ENCODE data around the gene TGFB1. TPM values are rescaled to one million over a fixed set of nuclear protein-coding genes. Genes with fewer than 3 reads are reported as not detected.
A peak's percentile ranks its signal among the peaks of the same experiment; 100 is the strongest.

Gene TGFB1
- total and polyA plus RNA-seq, 7 donors = 2.8 to 10.8 (median 9.5) TPM

GRCh38 chr19:41309180-41310032 is 44.3 kb downstream of the TGFB1 start:
- Histone ChIP-seq H3K27ac (peak overlapping the region; percentile 93), H3K36me3 (ENCODE audit: insufficient read depth in 1 of 2, low read depth in 1 of 2) (peaks cover 7 to 58% of the 10 kb centered on the region in 2 donors), H3K9me3 (no peaks in the 10 kb centered on the region), H3K4me3 (peak overlapping the region; percentile 83), H3K27me3 (ENCODE audit: insufficient read depth in 3 of 3, low read length in 2 of 3) (no peaks in the 10 kb centered on the region), H3K4me1 (peaks cover 36% of the 10 kb centered on the region)
- ATAC-seq (peak; percentile 12 to 43 (median 29)), DNase-seq (no peak)
- intact Hi-C loops (cut with DNase I) = loop anchor here (2.0 to 5.0 kb wide), 6 partner anchors 42 to 183 kb away; partner anchors contain the start of genes DMAC2 (in 1 of the 2) and HNRNPUL1 (in 1 of the 2)
- TF ChIP-seq CTCF (IDR thresholded peaks at IDR 0.05) = no peak
- WGBS, 3 donors = 6 to 8% (median 6%) methylated on average over 26 of the region's 26 CpGs

- Histone ChIP-seq H3K27me3 (ENCODE audit: insufficient read depth in 3 of 3, low read length in 2 of 3) (no peaks in the 10 kb centered on the region), H3K27ac (peak overlapping the region; percentile 93), H3K4me3 (peak overlapping the region; percentile 83), H3K9me3 (no peaks in the 10 kb centered on the region), H3K4me1 (peaks cover 34% of the 10 kb centered on the region), H3K36me3 (ENCODE audit: insufficient read depth in 1 of 2, low read depth in 1 of 2) (peaks cover 9 to 60% of the 10 kb centered on the region in 2 donors)
- ATAC-seq (peak; percentile 69 to 79 (median 74)), DNase-seq (peak; percentile 93 to 97)
- intact Hi-C loops (cut with DNase I) = loop anchor here (2.0 to 5.0 kb wide), 6 partner anchors 41 to 182 kb away; partner anchors contain the start of genes DMAC2 (in 1 of the 2) and HNRNPUL1 (in 1 of the 2)
- peak; percentile 99 for TF ChIP-seq CTCF (IDR thresholded peaks at IDR 0.05)
- 14 to 21% (median 17%) methylated on average over 7 to 8 of the region's 8 CpGs for WGBS, 3 donors
Observed at GRCh38 chr19:41308450-41309179, 45.1 kb downstream of the TGFB1 start.

GRCh38 chr19:41307954-41308449 is 45.7 kb downstream of the TGFB1 start:
- ATAC-seq = peak; percentile 1 to 11 (median 2)
- peak overlapping the region; percentile 93 for H3K27ac ChIP-seq
- no peak for TF ChIP-seq CTCF (IDR thresholded peaks at IDR 0.05)
- peak overlapping the region; percentile 83 for H3K4me3 ChIP-seq
- no peak for DNase-seq
- peaks cover 10 to 60% of the 10 kb centered on the region in 2 donors for H3K36me3 ChIP-seq (ENCODE audit: insufficient read depth in 1 of 2, low read depth in 1 of 2)
- WGBS, 3 donors = 10 to 15% (median 14%) methylated on average over 4 of the region's 4 CpGs
- peaks cover 34% of the 10 kb centered on the region for H3K4me1 ChIP-seq
- intact Hi-C loops (cut with DNase I) = loop anchor here (2.0 to 5.0 kb wide), 6 partner anchors 41 to 181 kb away; partner anchors contain the start of genes DMAC2 (in 1 of the 2) and HNRNPUL1 (in 1 of the 2)
- H3K27me3 ChIP-seq (ENCODE audit: insufficient read depth in 3 of 3, low read length in 2 of 3) = no peaks in the 10 kb centered on the region
- H3K9me3 ChIP-seq = no peaks in the 10 kb centered on the region

- H3K27ac ChIP-seq = peak overlapping the region; percentile 93
- H3K4me1 ChIP-seq = peaks cover 32% of the 10 kb centered on the region
- no peak for TF ChIP-seq CTCF (IDR thresholded peaks at IDR 0.05)
- intact Hi-C loops (cut with DNase I) = loop anchor here (5.0 kb wide), 3 partner anchors 40 to 130 kb away; partner anchors contain the start of gene DMAC2 (in 1 of the 2)
- H3K27me3 ChIP-seq (ENCODE audit: insufficient read depth in 3 of 3, low read length in 2 of 3) = no peaks in the 10 kb centered on the region
- ATAC-seq (no peak), DNase-seq (no peak)
- H3K4me3 ChIP-seq = no peak overlapping the region
- 58 to 66% (median 64%) methylated on average over 8 of the region's 8 CpGs for WGBS, 3 donors
- H3K9me3 ChIP-seq = no peaks in the 10 kb centered on the region
- peaks cover 12 to 60% of the 10 kb centered on the region in 2 donors for H3K36me3 ChIP-seq (ENCODE audit: insufficient read depth in 1 of 2, low read depth in 1 of 2)
Observed at GRCh38 chr19:41307090-41307875, 46.4 kb downstream of the TGFB1 start.

All from psoas muscle (tissue), 8 donors.